HG02763 (cell line): Measurements from ENCODE around the gene GRPEL1.
"Not testable (repeated sequence)": the region's sequence is repeated elsewhere in the genome, so short reads cannot be mapped to it uniquely, and the experiment has no call there.

Source experiments
- ATAC-seq: cut with Tn5 transposase; IDR thresholded peaks from one replicate; pipeline ENCODE4 v1.9.1; 2021; ENCODE audit warnings: mild to moderate bottlenecking, moderate library complexity; ENCODE audit not compliant: unreplicated experiment

GRPEL1 gene

GRCh38 chr4:7094916-7095315 lies 27.1 kb upstream of the GRPEL1 start:
- ATAC-seq, result no peak

- ATAC-seq, result no peak
Measured at GRCh38 chr4:7092026-7092425, 24.2 kb upstream of the GRPEL1 start.

DNA sequence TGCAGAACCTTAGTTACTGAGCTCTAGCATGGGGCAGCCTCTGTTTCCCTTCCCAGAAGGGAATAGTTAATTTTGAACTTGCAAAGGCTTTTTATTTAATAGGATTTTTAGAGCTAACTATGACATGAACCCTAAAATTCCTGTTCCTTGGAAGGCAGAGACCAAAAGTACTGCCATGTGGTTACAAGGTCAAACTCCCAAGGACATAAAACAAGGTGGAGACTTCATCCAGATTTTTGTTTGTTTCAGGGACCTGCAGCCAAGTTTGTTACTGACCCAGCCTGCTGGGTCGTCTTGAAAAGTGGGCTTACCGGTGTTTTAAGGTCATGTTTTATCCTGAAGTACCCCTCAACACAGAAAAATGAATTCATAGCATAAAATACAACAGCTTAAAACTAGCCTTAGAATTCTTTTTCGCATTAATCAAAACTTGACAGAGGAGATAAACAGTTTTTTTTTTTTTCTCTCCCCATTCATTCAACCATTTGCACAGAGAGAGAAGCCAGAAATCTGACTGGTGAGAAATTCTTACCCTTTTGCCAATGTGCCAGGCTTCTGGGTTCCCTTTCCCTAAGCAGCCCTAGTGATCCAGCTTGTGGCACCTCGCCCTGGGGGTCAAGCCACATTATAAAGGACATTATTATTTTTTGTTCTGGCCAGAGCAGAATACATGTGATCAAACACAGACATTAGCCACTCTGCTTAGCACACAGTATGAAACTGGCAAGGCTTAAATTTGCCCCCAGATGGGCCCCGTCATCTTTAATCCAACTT lies 21.5 kb upstream of the GRPEL1 start:
- ATAC-seq, result no peak

DNA sequence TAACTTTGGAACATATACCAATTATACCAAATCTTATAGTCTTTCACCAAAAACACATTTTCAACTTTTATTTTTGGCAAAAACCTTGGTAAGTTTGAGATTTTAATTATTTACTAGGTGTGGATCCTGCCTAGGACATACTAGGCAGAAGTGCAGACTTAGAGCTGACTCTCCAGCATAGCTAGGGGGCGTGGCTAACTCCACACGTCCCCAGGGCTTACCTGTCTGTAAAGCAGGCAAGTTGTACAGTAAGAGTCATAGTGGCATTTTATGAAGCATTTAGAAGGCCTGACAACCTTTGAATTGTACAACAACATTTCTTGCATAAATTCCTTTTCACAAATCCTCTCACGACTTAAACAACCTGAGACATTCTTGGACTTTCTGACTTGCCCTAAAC lies 19.2 kb upstream of the GRPEL1 start:
- no peak for ATAC-seq

- ATAC-seq, result no peak
Measured at GRCh38 chr4:7086384-7086783, 18.5 kb upstream of the GRPEL1 start.

DNA sequence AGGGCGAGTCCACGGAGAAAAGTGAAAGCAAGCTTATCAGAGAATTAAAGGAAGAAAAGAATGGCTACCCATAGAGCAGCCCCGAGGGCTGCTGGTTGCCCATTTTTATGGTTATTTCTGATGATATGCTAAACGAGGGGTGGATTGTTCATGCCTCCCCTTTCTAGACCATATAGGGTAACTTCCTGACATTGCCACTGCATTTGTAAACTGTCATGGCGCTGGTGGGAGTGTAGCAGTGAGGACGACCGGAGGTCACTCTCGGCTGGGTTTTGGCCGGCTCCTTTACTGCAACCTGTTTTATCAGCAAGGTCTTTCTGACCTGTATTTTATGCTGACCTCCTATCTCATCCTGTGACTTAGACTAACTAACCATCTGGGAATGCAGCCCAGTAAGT lies 16.7 kb upstream of the GRPEL1 start:
- ATAC-seq, result not testable (repeated sequence)

- no peak for ATAC-seq
Measured at GRCh38 chr4:7083597-7084563, 16.0 kb upstream of the GRPEL1 start.

DNA sequence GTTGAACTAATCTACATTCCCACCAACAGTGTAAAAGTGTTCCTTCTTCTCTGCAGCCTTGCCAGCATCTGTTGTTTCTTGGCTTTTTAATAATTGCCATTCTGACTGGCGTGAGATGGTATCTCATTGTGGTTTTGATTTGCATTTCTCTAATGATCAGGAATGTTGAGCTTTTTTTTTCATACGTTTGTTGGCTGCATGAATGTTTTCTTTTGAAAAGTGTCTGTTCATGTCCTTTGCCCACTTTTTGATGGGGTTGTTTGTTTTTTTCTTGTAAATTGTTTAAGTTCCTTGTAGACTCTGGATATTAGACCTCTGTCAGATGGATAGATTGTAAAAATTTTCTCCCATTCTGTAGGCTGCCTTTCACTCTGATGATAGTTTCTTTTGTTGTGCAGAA lies 12.0 kb upstream of the GRPEL1 start:
- not testable (repeated sequence) for ATAC-seq

GRCh38 chr4:7079483-7079882 lies 11.6 kb upstream of the GRPEL1 start:
- ATAC-seq, result not testable (repeated sequence)

DNA sequence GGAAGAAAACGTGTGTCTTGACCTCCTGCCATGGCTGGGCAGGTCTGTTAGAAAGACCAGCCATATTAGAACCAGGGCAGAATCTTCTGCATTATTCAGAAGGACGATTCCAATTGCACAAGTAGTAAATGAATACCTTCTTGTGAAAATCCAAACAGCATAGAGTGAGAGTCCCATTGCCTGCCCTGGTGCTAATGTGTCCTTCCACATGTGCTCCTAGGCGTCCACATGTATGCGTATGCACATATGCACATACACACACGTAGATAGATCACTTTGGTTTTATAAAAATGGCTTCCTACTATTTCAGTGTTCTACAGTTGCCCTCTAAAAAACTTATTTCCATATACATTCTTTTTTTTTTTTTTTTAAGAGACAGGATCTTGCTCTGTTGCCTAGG lies 10.2 kb upstream of the GRPEL1 start:
- ATAC-seq, result no peak

DNA sequence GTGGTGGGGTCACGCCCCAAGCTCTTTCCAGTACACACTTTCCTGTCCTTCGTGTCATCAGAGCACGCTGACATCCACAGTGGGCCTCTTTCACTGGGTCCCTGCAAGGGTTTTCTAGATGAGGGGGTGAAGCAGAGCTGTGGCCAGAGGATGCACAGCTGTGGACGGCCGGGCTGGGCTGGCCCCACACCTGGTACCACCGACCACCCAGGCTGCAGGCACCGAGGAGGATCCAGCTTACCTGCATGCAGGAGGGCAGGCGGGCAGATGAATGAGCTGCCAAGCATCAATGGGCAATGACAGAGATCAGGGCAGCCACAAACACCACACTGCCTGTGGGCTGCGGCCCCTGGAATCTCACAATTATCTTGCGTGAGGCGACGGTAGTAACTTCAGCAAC lies 9.5 kb upstream of the GRPEL1 start:
- no peak for ATAC-seq

DNA sequence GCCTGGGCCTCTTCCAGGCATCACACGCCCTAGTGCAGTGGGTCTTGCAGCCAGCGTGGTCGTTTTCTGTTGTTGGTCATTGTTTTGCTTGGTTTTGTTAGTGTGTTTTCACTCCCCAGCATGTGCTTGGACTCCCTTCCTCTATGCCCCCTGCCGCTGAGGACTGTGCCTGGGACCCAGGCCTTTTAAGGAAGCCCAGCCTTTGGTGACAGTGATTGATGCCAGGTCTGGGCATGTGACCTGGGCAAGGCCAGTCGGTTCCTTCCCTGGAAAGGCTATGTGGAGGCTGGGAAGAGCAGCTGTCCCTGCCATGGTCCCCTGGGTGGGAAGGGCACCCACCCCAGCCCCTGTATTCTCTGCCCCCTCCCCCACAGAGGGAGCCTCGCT lies 8.8 kb upstream of the GRPEL1 start:
- ATAC-seq, result no peak

DNA sequence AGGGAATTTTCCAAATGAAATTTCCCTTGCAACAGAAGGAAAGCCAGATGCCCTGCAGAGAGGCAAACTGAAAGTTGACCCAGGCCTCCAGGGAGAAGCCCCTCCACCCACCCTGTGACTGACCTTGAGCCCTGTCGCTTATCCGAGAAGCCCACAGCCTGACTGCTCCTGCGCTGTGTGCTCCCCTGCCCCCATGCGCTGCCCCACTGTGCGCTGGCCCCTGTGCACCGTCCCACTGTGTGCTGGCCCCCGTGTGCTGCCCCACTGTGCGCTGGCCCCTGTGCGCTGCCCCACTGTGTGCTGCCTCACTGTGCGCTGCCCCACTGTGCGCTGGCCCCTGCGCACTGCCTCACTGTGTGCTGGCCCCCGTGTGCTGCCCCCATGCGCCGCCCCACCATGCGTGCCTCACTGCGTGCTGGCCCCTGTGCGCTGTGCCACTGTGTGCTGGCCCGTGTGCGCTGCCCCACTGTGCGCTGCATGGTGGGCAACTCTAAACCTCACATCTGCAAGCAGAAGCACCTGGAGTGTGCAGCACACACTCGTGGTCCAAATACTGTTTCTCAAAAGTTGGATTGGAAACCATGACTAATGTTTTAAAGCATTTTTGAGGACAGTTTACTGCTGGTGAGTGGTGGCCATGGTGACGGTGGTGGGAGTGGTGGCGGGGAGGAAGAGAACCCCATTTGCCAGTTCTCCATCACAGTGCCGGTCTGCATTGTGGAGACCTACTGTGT lies 8.3 kb upstream of the GRPEL1 start:
- ATAC-seq, result no peak

DNA sequence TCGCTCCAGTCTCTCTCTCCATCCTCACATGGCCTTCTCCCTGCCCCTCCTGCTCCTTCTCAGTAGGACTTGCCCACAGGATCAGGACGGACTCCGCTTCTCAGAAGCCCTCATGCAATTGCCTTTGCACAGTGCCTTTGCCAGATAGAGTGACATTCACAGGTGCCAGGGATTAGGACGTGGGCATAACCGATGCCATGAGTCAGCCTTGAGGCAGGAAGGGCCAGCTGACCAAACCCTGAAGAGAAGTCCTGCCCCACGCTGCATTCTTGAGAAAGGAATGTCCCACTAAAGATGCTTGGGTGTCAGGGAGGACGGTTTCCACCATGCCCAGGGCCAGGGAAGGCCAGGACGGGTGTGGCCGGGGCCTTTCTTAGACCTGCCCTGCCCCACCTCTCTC lies 6.6 kb upstream of the GRPEL1 start:
- no peak for ATAC-seq

GRCh38 chr4:7073526-7074390 lies 5.9 kb upstream of the GRPEL1 start:
- ATAC-seq, result no peak

- no peak for ATAC-seq
Measured at GRCh38 chr4:7073059-7073458, 5.2 kb upstream of the GRPEL1 start.

GRCh38 chr4:7070729-7071511 lies 3.1 kb upstream of the GRPEL1 start:
- no peak for ATAC-seq

DNA sequence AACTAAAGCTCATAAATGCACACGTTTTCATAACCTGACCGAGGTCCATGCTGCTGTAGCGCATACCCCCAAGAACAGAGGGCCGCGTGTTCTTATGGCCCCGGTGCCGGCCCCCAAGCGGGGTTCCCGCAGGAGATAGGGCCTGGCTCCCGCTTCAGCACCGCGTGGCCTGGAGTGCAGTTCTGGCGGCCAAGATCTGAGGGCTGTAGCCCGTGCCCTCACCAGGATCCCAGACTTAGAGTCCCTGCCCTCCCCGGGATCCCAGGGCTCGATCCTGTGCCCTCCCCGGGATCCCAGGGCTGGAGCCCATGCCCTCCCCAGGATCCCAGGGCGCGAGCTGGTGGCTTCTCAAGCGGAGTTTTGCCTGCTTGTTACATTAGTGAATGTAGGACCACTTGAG lies 1.0 kb upstream of the GRPEL1 start:
- no peak for ATAC-seq

GRCh38 chr4:7068279-7068842 lies 497 bp upstream of the GRPEL1 start:
- no peak for ATAC-seq
